Fibroblast of lung (primary cell): Measurements from ENCODE around the gene FAM53B. TPM values are rescaled to one million over a fixed set of nuclear protein-coding genes. Genes with fewer than 3 reads are reported as not detected.

Experiments
- DNase-seq, 2 donors: peaks; one replicate each; pipeline versions ENCODE4 v3.0.0 to v3.0.0-alpha.2; 2010; ENCODE audit warnings: low read depth in 2 of 2
- H2AFZ ChIP-seq: 2 replicates; pipeline ENCODE4 v1.5.1; 2012; ENCODE audit warnings: low read length, control low read depth, inconsistent platforms
- H3K27ac ChIP-seq: 2 replicates; pipeline ENCODE4 v1.5.1; 2011; ENCODE audit warnings: low read length, control low read depth; ENCODE audit not compliant: insufficient read depth
- H3K27me3 ChIP-seq: 2 replicates; pipeline ENCODE4 v1.5.1; 2011; ENCODE audit warnings: mild to moderate bottlenecking, low read length; ENCODE audit not compliant: control insufficient read depth, insufficient read depth
- H3K36me3 ChIP-seq: 2 replicates; pipeline ENCODE4 v1.5.1; 2011; ENCODE audit warnings: low read length; ENCODE audit not compliant: control insufficient read depth, insufficient read depth
- H3K4me1 ChIP-seq: 2 replicates; pipeline ENCODE4 v1.5.1; 2011; ENCODE audit warnings: low read length; ENCODE audit not compliant: control insufficient read depth, insufficient read depth; ENCODE audit errors: extremely low read depth
- H3K4me2 ChIP-seq: 2 replicates; pipeline ENCODE4 v1.5.1; 2011; ENCODE audit warnings: low read length, control low read depth; ENCODE audit not compliant: insufficient read depth; ENCODE audit errors: extremely low read depth
- H3K4me3 ChIP-seq, 4 experiments: fragments of 200-600 bp in 1 of 4; sonication (generic) in 1 of 4; replicated peaks in 1 of 4; 2 replicates each; pipeline ENCODE4 v1.5.1; 2011 to 2016; ENCODE audit warnings: low read length in 4 of 4, low read depth in 3 of 4, mild to moderate bottlenecking in 3 of 4, control low read depth in 2 of 4, inconsistent platforms in 1 of 4, mixed read lengths in 1 of 4; ENCODE audit not compliant: insufficient read depth in 1 of 4; ENCODE audit errors: control extremely low read depth in 1 of 4
- H3K79me2 ChIP-seq: 2 replicates; pipeline ENCODE4 v1.5.1; 2012; ENCODE audit warnings: mild to moderate bottlenecking, low read length, inconsistent platforms; ENCODE audit not compliant: control insufficient read depth, insufficient read depth
- H3K9ac ChIP-seq: 2 replicates; pipeline ENCODE4 v1.5.1; 2011; ENCODE audit warnings: mild to moderate bottlenecking, low read length, control low read depth; ENCODE audit not compliant: insufficient read depth
- H3K9me3 ChIP-seq: 2 replicates; pipeline ENCODE4 v1.5.1; 2012; ENCODE audit warnings: low read depth, low read length; ENCODE audit not compliant: control insufficient read depth, insufficient read depth
- H4K20me1 ChIP-seq: 2 replicates; pipeline ENCODE4 v1.5.1; 2011; ENCODE audit warnings: low read length; ENCODE audit not compliant: control insufficient read depth, insufficient read depth; ENCODE audit errors: extremely low read depth
- EZH2 ChIP-seq: IDR thresholded peaks from 2 replicates; pipeline ENCODE4 v1.5.1; 2012; ENCODE audit warnings: low read length, control low read depth, mild to moderate bottlenecking; ENCODE audit errors: missing control alignments
- polyA minus RNA-seq: library from RNA; depleted of rRNA, polyadenylated mRNA; stranded (reverse); fragments of >200 nt; gene quantifications from 2 replicates; pipeline ENCODE4 v1.2.3, GENCODE V29; 2011; ENCODE audit warnings: low replicate concordance
- polyA plus RNA-seq, 2 donors: library from polyadenylated mRNA; depleted of rRNA in 1 of 2; stranded (reverse) in 1 of 2; unstranded in 1 of 2; fragments of >200 nt; gene quantifications; 2 replicates each; pipeline ENCODE4 v1.2.1, GENCODE V29; 2011 to 2012; ENCODE audit warnings: missing spikeins in 1 of 2
- total RNA-seq: library from RNA; depleted of rRNA; stranded (reverse); fragments of >200 nt; gene quantifications from 2 replicates; pipeline ENCODE4 v1.2.1, GENCODE V29; 2014
- TF ChIP-seq, protein P1 (sequence below), 2 donors: IDR thresholded peaks in 1 of 2; conservative IDR thresholded peaks in 1 of 2; 1 replicate in 1 of 2; 2 replicates in 1 of 2; pipeline ENCODE4 v1.5.1; 2011 to 2012; ENCODE audit warnings: low read length in 2 of 2, control low read depth in 1 of 2, inconsistent platforms in 1 of 2, low read depth in 1 of 2, mild to moderate bottlenecking in 1 of 2

Gene FAM53B, protein sequence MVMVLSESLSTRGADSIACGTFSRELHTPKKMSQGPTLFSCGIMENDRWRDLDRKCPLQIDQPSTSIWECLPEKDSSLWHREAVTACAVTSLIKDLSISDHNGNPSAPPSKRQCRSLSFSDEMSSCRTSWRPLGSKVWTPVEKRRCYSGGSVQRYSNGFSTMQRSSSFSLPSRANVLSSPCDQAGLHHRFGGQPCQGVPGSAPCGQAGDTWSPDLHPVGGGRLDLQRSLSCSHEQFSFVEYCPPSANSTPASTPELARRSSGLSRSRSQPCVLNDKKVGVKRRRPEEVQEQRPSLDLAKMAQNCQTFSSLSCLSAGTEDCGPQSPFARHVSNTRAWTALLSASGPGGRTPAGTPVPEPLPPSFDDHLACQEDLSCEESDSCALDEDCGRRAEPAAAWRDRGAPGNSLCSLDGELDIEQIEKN
- 10.8 and 11.7 TPM in 2 replicates for total RNA-seq
- 2.2 and 4.0 TPM in 2 replicates for polyA plus RNA-seq
- 3.8 and 6.5 TPM in 2 replicates for polyA plus RNA-seq (2012)
- 11.1 and 12.7 TPM in 2 replicates for polyA minus RNA-seq

GRCh38 chr10:124744102-124745050 lies at the start of gene FAM53B:
FAM53B (minus strand) TSS chr10:124744378; CDS start chr10:124706713, 37,665 bp downstream.
- H3K9me3 ChIP-seq, result no peaks in the 10 kb centered on the region
- no peaks in the 10 kb centered on the region for H3K27me3 ChIP-seq
- H2AFZ ChIP-seq, result peak within 1 kb of the TSS; percentile 36
- H3K27ac ChIP-seq, result peak within 1 kb of the TSS; percentile 68
- no peak for TF ChIP-seq EZH2
- TF ChIP-seq, protein P1, sequence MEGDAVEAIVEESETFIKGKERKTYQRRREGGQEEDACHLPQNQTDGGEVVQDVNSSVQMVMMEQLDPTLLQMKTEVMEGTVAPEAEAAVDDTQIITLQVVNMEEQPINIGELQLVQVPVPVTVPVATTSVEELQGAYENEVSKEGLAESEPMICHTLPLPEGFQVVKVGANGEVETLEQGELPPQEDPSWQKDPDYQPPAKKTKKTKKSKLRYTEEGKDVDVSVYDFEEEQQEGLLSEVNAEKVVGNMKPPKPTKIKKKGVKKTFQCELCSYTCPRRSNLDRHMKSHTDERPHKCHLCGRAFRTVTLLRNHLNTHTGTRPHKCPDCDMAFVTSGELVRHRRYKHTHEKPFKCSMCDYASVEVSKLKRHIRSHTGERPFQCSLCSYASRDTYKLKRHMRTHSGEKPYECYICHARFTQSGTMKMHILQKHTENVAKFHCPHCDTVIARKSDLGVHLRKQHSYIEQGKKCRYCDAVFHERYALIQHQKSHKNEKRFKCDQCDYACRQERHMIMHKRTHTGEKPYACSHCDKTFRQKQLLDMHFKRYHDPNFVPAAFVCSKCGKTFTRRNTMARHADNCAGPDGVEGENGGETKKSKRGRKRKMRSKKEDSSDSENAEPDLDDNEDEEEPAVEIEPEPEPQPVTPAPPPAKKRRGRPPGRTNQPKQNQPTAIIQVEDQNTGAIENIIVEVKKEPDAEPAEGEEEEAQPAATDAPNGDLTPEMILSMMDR (conservative IDR thresholded peaks at IDR 0.05 in 1 of 2, IDR thresholded peaks at IDR 0.05 in 1 of 2; ENCODE audit: low read depth in 1 of 2, low read length in 2 of 2), result no peak
- H4K20me1 ChIP-seq, result no peaks in the 10 kb centered on the region
- no peaks in the 10 kb centered on the region for H3K36me3 ChIP-seq
- H3K4me2 ChIP-seq, result peak within 1 kb of the TSS; percentile 79
- peak within 1 kb of the TSS; percentile 64 for H3K9ac ChIP-seq
- peak; percentile 78 to 79 for DNase-seq
- H3K79me2 ChIP-seq, result no peaks in the 10 kb centered on the region
- peak within 1 kb of the TSS; percentile 59 to 72 (median 68) for H3K4me3 ChIP-seq
- H3K4me1 ChIP-seq, result peaks cover 2% of the 10 kb centered on the region

- H4K20me1 ChIP-seq, result no peaks in the 10 kb centered on the region
- peaks cover 21% of the 10 kb centered on the region for H3K79me2 ChIP-seq
- H3K4me2 ChIP-seq, result no peak overlapping the region
- no peaks in the 10 kb centered on the region for H3K27me3 ChIP-seq
- H3K27ac ChIP-seq, result no peak overlapping the region
- no peak for DNase-seq
- no peak overlapping the region for H3K4me3 ChIP-seq
- H3K9me3 ChIP-seq, result no peaks in the 10 kb centered on the region
- no peak overlapping the region for H3K9ac ChIP-seq
- H2AFZ ChIP-seq, result no peak overlapping the region
- TF ChIP-seq, protein P1 (conservative IDR thresholded peaks at IDR 0.05 in 1 of 2, IDR thresholded peaks at IDR 0.05 in 1 of 2; ENCODE audit: low read depth in 1 of 2, low read length in 2 of 2), result no peak
- TF ChIP-seq EZH2, result no peak
- H3K4me1 ChIP-seq, result no peaks in the 10 kb centered on the region
- no peaks in the 10 kb centered on the region for H3K36me3 ChIP-seq
Measured at GRCh38 chr10:124792998-124793352, 48.8 kb upstream of the FAM53B start.
